ENCODE measurements around the gene THBS1. TPM values are rescaled to one million over a fixed set of nuclear protein-coding genes. Genes with fewer than 3 reads are reported as not detected.
A peak's percentile ranks its signal among the peaks of the same experiment; 100 is the strongest.

The THBS1 gene
- total RNA-seq, 1 donor from 2014 or later, result 849 TPM

DNA sequence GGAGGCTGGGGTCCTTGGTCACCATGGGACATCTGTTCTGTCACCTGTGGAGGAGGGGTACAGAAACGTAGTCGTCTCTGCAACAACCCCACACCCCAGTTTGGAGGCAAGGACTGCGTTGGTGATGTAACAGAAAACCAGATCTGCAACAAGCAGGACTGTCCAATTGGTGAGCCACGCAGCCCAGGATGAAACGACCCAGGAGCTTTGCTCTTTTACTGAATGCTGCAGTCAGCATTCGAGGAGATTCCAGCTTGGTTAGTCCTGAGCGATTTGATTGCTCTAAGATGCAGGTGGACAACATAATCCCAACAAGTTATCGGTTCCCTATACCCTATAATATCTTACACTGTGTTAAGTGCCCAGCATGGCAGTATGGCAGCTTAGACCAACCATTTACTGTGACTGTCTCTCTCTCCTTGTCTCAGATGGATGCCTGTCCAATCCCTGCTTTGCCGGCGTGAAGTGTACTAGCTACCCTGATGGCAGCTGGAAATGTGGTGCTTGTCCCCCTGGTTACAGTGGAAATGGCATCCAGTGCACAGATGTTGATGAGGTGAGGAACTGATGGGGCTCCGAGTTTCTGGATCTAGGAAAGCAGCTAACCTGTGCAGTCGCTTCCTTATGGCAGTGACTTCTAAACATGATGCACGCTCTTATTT is 7.8 kb downstream of the THBS1 start:
- no peak for DNase-seq (ENCODE audit: extremely low spot score, unreplicated experiment)
- Mint-ChIP-seq H3K27ac (ENCODE audit: unreplicated experiment) (no peak overlapping the region), H3K36me3 (ENCODE audit: unreplicated experiment) (peaks cover 89% of the 10 kb centered on the region), H3K27me3 (ENCODE audit: unreplicated experiment) (no peaks in the 10 kb centered on the region), H3K9me3 (ENCODE audit: unreplicated experiment) (no peaks in the 10 kb centered on the region), H3K4me3 (ENCODE audit: unreplicated experiment) (no peak overlapping the region), H3K4me1 (ENCODE audit: unreplicated experiment) (peaks cover 88% of the 10 kb centered on the region)
- TF ChIP-seq CTCF (IDR thresholded peaks at IDR 0.05), result no peak

GRCh38 chr15:39589193-39589814 is 8.4 kb downstream of the THBS1 start:
- peaks cover 88% of the 10 kb centered on the region for H3K4me1 Mint-ChIP-seq (ENCODE audit: unreplicated experiment)

DNA sequence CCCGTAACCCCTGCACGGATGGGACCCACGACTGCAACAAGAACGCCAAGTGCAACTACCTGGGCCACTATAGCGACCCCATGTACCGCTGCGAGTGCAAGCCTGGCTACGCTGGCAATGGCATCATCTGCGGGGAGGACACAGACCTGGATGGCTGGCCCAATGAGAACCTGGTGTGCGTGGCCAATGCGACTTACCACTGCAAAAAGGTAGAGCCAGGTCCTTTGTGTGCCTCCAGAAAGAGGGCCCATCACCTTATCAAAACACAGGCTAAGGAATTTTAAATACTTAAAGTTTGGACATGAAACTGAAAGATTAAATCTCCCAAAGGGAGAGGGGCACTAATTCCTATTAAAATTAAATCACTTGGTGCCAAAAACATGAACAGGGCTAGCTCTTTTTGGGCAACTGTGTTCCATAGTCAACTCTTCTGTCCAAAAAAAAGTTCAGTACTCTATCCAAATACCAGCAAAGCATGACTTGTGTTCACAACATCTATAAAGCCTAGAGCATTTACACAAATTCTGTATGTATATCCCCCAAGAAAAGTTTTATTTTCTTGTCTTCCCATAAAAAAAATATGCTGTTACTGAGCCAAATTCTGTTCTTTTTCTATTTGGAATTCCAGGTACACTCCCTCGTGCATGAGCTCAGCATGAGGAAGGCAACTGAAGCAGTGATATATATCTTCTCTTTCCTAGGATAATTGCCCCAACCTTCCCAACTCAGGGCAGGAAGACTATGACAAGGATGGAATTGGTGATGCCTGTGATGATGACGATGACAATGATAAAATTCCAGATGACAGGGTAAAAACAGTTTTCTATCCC is 9.2 kb downstream of the THBS1 start:
- no peaks in the 10 kb centered on the region for H3K27me3 Mint-ChIP-seq (ENCODE audit: unreplicated experiment)
- no peak for TF ChIP-seq CTCF (IDR thresholded peaks at IDR 0.05)
- peak overlapping the region; percentile 3 for H3K27ac Mint-ChIP-seq (ENCODE audit: unreplicated experiment)
- H3K4me3 Mint-ChIP-seq (ENCODE audit: unreplicated experiment), result no peak overlapping the region
- no peak for DNase-seq (ENCODE audit: extremely low spot score, unreplicated experiment)
- no peaks in the 10 kb centered on the region for H3K9me3 Mint-ChIP-seq (ENCODE audit: unreplicated experiment)
- H3K36me3 Mint-ChIP-seq (ENCODE audit: unreplicated experiment), result peaks cover 86% of the 10 kb centered on the region
- peaks cover 84% of the 10 kb centered on the region for H3K4me1 Mint-ChIP-seq (ENCODE audit: unreplicated experiment)

More at GRCh38 chr15:39589193-39589814, 8.4 kb downstream of the THBS1 start:
- no peak for TF ChIP-seq CTCF (IDR thresholded peaks at IDR 0.05)
- H3K27ac Mint-ChIP-seq (ENCODE audit: unreplicated experiment), result peak overlapping the region; percentile 15
- H3K27me3 Mint-ChIP-seq (ENCODE audit: unreplicated experiment), result no peaks in the 10 kb centered on the region
- H3K9me3 Mint-ChIP-seq (ENCODE audit: unreplicated experiment), result no peaks in the 10 kb centered on the region
- no peak for DNase-seq (ENCODE audit: extremely low spot score, unreplicated experiment)
- H3K36me3 Mint-ChIP-seq (ENCODE audit: unreplicated experiment), result peaks cover 89% of the 10 kb centered on the region
- no peak overlapping the region for H3K4me3 Mint-ChIP-seq (ENCODE audit: unreplicated experiment)

DNA sequence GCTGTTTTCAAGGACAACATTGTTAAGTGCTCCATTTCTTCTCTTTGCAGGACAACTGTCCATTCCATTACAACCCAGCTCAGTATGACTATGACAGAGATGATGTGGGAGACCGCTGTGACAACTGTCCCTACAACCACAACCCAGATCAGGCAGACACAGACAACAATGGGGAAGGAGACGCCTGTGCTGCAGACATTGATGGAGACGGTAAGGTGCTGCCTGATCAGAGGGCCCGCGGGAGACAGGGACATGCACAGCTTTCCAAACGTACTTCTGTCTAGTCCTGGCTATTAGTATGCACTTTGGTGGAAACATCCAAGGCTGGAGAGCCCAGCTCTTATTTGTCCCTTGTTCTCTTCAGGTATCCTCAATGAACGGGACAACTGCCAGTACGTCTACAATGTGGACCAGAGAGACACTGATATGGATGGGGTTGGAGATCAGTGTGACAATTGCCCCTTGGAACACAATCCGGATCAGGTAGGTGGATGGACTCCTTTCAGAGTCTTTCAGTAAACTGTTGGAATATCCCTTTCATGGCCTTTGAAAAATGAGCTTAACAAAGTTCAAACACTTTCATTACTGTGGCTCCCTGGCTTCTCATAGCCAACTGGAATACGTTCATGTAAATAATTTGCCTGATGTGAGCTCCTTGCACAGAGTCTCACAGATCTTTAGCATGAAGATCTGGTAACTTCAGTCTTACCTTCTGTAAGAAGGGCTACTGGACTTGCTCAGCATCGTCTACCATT is 10.4 kb downstream of the THBS1 start:
- peak overlapping the region; percentile 44 for H3K27ac Mint-ChIP-seq (ENCODE audit: unreplicated experiment)
- H3K36me3 Mint-ChIP-seq (ENCODE audit: unreplicated experiment), result peaks cover 83% of the 10 kb centered on the region
- DNase-seq (ENCODE audit: extremely low spot score, unreplicated experiment), result no peak
- no peak overlapping the region for H3K4me3 Mint-ChIP-seq (ENCODE audit: unreplicated experiment)
- H3K4me1 Mint-ChIP-seq (ENCODE audit: unreplicated experiment), result peaks cover 80% of the 10 kb centered on the region
- H3K9me3 Mint-ChIP-seq (ENCODE audit: unreplicated experiment), result no peaks in the 10 kb centered on the region
- no peaks in the 10 kb centered on the region for H3K27me3 Mint-ChIP-seq (ENCODE audit: unreplicated experiment)
- TF ChIP-seq CTCF (IDR thresholded peaks at IDR 0.05), result no peak

Data from osteocyte (in vitro differentiated cells).